NT2/D1 (cell line): Measurements from ENCODE around the gene DNASE2.

Experiments
- SUZ12 ChIP-seq: IDR thresholded peaks from 2 replicates; pipeline ENCODE4 v1.6.1; 2011; ENCODE audit not compliant: insufficient read length, insufficient read depth; ENCODE audit errors: extremely low read depth
- YY1 ChIP-seq: IDR thresholded peaks from 2 replicates; pipeline ENCODE4 v1.6.1; 2011; ENCODE audit not compliant: insufficient read length, insufficient read depth
- ZNF274 ChIP-seq: IDR thresholded peaks from 2 replicates; pipeline ENCODE4 v1.6.1; 2011; ENCODE audit warnings: mild to moderate bottlenecking, low read depth, low read length

- TF ChIP-seq YY1 (no peak), ZNF274 (no peak), SUZ12 (no peak)
Observed at GRCh38 chr19:12907166-12907565, 25.9 kb upstream of the DNASE2 start.
